WTC11 (cell line): ENCODE results near the gene CHD9NB. TPM values are rescaled to one million over a fixed set of nuclear protein-coding genes. Genes with fewer than 3 reads are reported as not detected.

ENCODE experiments used
- ATAC-seq: fragments of 200-7000 bp; cut with Tn5 transposase; 2 replicates; pipeline ENCODE4 v1.10.0; 2021; ENCODE audit warnings: mild to moderate bottlenecking, moderate library complexity
- CTCF ChIA-PET: fragments of 300-600 bp; sonication (Branson Sonifier 250); formaldehyde crosslinking; loops from one replicate; lab custom pipeline; 2021; ENCODE audit warnings: antibody characterized with exemption; lab: Charles Lee
- POLR2A ChIA-PET: fragments of 350-600 bp; sonication (Branson Sonifier 250); formaldehyde crosslinking; loops from one replicate; lab custom pipeline; 2021; ENCODE audit warnings: antibody characterized with exemption; lab: Charles Lee
- DNase-seq: peaks from one replicate; pipeline ENCODE4 v3.0.0; 2021; ENCODE audit warnings: low spot score
- H3K27ac Mint-ChIP-seq: 2 replicates; pipeline ENCODE4 v1.8.0; 2021; ENCODE audit warnings: mixed read lengths
- H3K27me3 Mint-ChIP-seq: 2 replicates; pipeline ENCODE4 v1.8.0; 2021; ENCODE audit warnings: low read depth, mild to moderate bottlenecking, moderate library complexity, mixed read lengths
- H3K36me3 Mint-ChIP-seq: 2 replicates; pipeline ENCODE4 v1.8.0; 2021; ENCODE audit warnings: mixed read lengths
- H3K4me1 Mint-ChIP-seq: 2 replicates; pipeline ENCODE4 v1.8.0; 2022; ENCODE audit warnings: mixed read lengths
- H3K4me3 Mint-ChIP-seq: 2 replicates; pipeline ENCODE4 v1.8.0; 2021; ENCODE audit warnings: mild to moderate bottlenecking, moderate library complexity, mixed read lengths
- H3K9me3 Mint-ChIP-seq: 2 replicates; pipeline ENCODE4 v1.8.0; 2021; ENCODE audit warnings: mixed read lengths
- AFF4 ChIP-seq: sonication (generic); formaldehyde crosslinking; IDR thresholded peaks from 2 replicates; pipeline ENCODE4 v1.8.1; 2023; ENCODE audit warnings: mild to moderate bottlenecking, missing genetic modification reagents, borderline replicate concordance
- CBFB ChIP-seq: sonication (generic); formaldehyde crosslinking; IDR thresholded peaks from 2 replicates; pipeline ENCODE4 v1.8.1; 2022; ENCODE audit warnings: mild to moderate bottlenecking, low read depth, missing genetic modification reagents
- CTCF ChIP-seq: fragments of 200-600 bp; IDR thresholded peaks from 2 replicates; pipeline ENCODE4 v1.8.0; 2022; ENCODE audit warnings: antibody characterized with exemption
- EMX1 ChIP-seq: fragments of 250-450 bp; sonication (Bioruptor Pico); IDR thresholded peaks from 2 replicates; pipeline ENCODE4 v1.8.0; 2021; ENCODE audit warnings: mild to moderate bottlenecking
- FOXJ3 ChIP-seq: sonication (generic); formaldehyde crosslinking; IDR thresholded peaks from 2 replicates; pipeline ENCODE4 v1.9.0; 2021; ENCODE audit warnings: missing genetic modification reagents, mild to moderate bottlenecking, borderline replicate concordance
- FOXP1 ChIP-seq: sonication (generic); formaldehyde crosslinking; IDR thresholded peaks from 2 replicates; pipeline ENCODE4 v1.8.0; 2022; ENCODE audit warnings: missing genetic modification reagents, mild to moderate bottlenecking, moderate library complexity, borderline replicate concordance
- GTF2I ChIP-seq: fragments of 250-450 bp; sonication (Bioruptor Pico); conservative IDR thresholded peaks from 2 replicates; pipeline ENCODE4 v1.4.0; 2021; ENCODE audit warnings: mild to moderate bottlenecking
- IRF1 ChIP-seq: sonication (generic); formaldehyde crosslinking; IDR thresholded peaks from 2 replicates; pipeline ENCODE4 v1.8.0; 2023; ENCODE audit warnings: missing genetic modification reagents
- JAZF1 ChIP-seq: fragments of 250-450 bp; sonication (Bioruptor Pico); IDR thresholded peaks from 2 replicates; pipeline ENCODE4 v1.9.0; 2021; ENCODE audit warnings: moderate library complexity, mild to moderate bottlenecking, inconsistent platforms
- NR1H2 ChIP-seq: sonication (generic); formaldehyde crosslinking; IDR thresholded peaks from 2 replicates; pipeline ENCODE4 v1.9.0; 2021; ENCODE audit warnings: mild to moderate bottlenecking, moderate library complexity, missing genetic modification reagents
- PRRX2 ChIP-seq: fragments of 250-450 bp; sonication (Bioruptor Pico); IDR thresholded peaks from 2 replicates; pipeline ENCODE4 v1.8.0; 2021; ENCODE audit warnings: mild to moderate bottlenecking
- RELA ChIP-seq: sonication (generic); formaldehyde crosslinking; IDR thresholded peaks from 2 replicates; pipeline ENCODE4 v1.8.1; 2022; ENCODE audit warnings: missing genetic modification reagents, mild to moderate bottlenecking, borderline replicate concordance
- SMAD4 ChIP-seq: sonication (generic); formaldehyde crosslinking; IDR thresholded peaks from 2 replicates; pipeline ENCODE4 v1.8.0; 2022; ENCODE audit warnings: mild to moderate bottlenecking, missing genetic modification reagents
- SOX15 ChIP-seq: fragments of 250-450 bp; sonication (Bioruptor Pico); IDR thresholded peaks from 2 replicates; pipeline ENCODE4 v1.9.0; 2021; ENCODE audit warnings: mild to moderate bottlenecking
- TEAD1 ChIP-seq: sonication (generic); formaldehyde crosslinking; IDR thresholded peaks from 2 replicates; pipeline ENCODE4 v1.8.0; 2022; ENCODE audit warnings: mild to moderate bottlenecking, missing genetic modification reagents
- ZBTB21 ChIP-seq: sonication (generic); formaldehyde crosslinking; IDR thresholded peaks from 2 replicates; pipeline ENCODE4 v1.8.1; 2023; ENCODE audit warnings: mild to moderate bottlenecking, missing genetic modification reagents, borderline replicate concordance
- ZBTB43 ChIP-seq: sonication (generic); formaldehyde crosslinking; IDR thresholded peaks from 2 replicates; pipeline ENCODE4 v1.8.1; 2023; ENCODE audit warnings: mild to moderate bottlenecking, missing genetic modification reagents
- ZNF121 ChIP-seq: sonication (generic); formaldehyde crosslinking; IDR thresholded peaks from 2 replicates; pipeline ENCODE4 v1.8.0; 2023; ENCODE audit warnings: missing genetic modification reagents
- ZNF219 ChIP-seq: sonication (generic); formaldehyde crosslinking; IDR thresholded peaks from 2 replicates; pipeline ENCODE4 v1.8.0; 2023; ENCODE audit warnings: missing genetic modification reagents, mild to moderate bottlenecking, borderline replicate concordance
- ZNF281 ChIP-seq: sonication (generic); formaldehyde crosslinking; IDR thresholded peaks from 2 replicates; pipeline ENCODE4 v1.8.0; 2023; ENCODE audit warnings: mild to moderate bottlenecking, missing genetic modification reagents
- ZNF396 ChIP-seq: fragments of 250-450 bp; sonication (Bioruptor Pico); IDR thresholded peaks from 2 replicates; pipeline ENCODE4 v1.8.0; 2021; ENCODE audit warnings: mild to moderate bottlenecking, moderate library complexity, borderline replicate concordance
- ZNF425 ChIP-seq: fragments of 250-450 bp; sonication (Bioruptor Pico); conservative IDR thresholded peaks from 2 replicates; pipeline ENCODE4 v1.9.0; 2021; ENCODE audit warnings: mild to moderate bottlenecking
- ZSCAN18 ChIP-seq: fragments of 250-450 bp; sonication (Bioruptor Pico); IDR thresholded peaks from 2 replicates; pipeline ENCODE4 v2.1.2; 2022; ENCODE audit warnings: mild to moderate bottlenecking, moderate library complexity
- total RNA-seq: library from RNA; stranded (reverse); gene quantifications from 3 replicates; pipeline ENCODE4 v1.2.3, GENCODE V29; 2021

Gene CHD9NB
- total RNA-seq, 1 experiment from 2014 or later, result 3.5 TPM

GRCh38 chr16:52994942-52995341 lies 57.8 kb downstream of the CHD9NB start (continued):
- TF ChIP-seq ZBTB43 (CRISPR knock-in tag) (no peak), JAZF1 (CRISPR knock-in tag) (no peak), TEAD1 (CRISPR knock-in tag) (no peak), ZNF219 (CRISPR knock-in tag) (no peak), RELA (CRISPR knock-in tag) (no peak), ZNF121 (no peak), NR1H2 (CRISPR knock-in tag) (no peak), CTCF (no peak), EMX1 (CRISPR knock-in tag) (no peak), CBFB (CRISPR knock-in tag) (no peak), ZNF425 (CRISPR knock-in tag) (no peak)

- POLR2A ChIA-PET, result no interaction called here
- H3K36me3 Mint-ChIP-seq, result no peaks in the 10 kb centered on the region
- TF ChIP-seq AFF4 (CRISPR knock-in tag) (no peak), FOXP1 (CRISPR knock-in tag) (no peak), ZNF281 (no peak), ZSCAN18 (CRISPR knock-in tag) (no peak), SOX15 (CRISPR knock-in tag) (no peak), FOXJ3 (CRISPR knock-in tag) (no peak), IRF1 (CRISPR knock-in tag) (no peak), GTF2I (no peak), SMAD4 (CRISPR knock-in tag) (no peak), NR1H2 (CRISPR knock-in tag) (no peak), ZNF396 (CRISPR knock-in tag) (no peak), ZBTB21 (no peak), PRRX2 (CRISPR knock-in tag) (no peak)
Observed at GRCh38 chr16:52993179-52993578, 59.5 kb downstream of the CHD9NB start.

More at GRCh38 chr16:52993179-52993578, 59.5 kb downstream of the CHD9NB start:
- no peaks in the 10 kb centered on the region for H3K27me3 Mint-ChIP-seq
- DNase-seq (no peak), ATAC-seq (peak; percentile 53; the same call in 1 of the 2 replicates)
- CTCF ChIA-PET, result interaction anchor here (0.7 to 0.9 kb wide), 2 partner anchors 16 to 517 kb away, joined by 3 to 5 read pairs; no protein-coding TSS in a partner anchor
- no peak overlapping the region for H3K4me3 Mint-ChIP-seq
- peaks cover 3% of the 10 kb centered on the region for H3K9me3 Mint-ChIP-seq
- H3K4me1 Mint-ChIP-seq, result peaks cover 4% of the 10 kb centered on the region
- H3K27ac Mint-ChIP-seq, result no peak overlapping the region
